ENCODE data around the gene RPP38.

Gene RPP38

DNA sequence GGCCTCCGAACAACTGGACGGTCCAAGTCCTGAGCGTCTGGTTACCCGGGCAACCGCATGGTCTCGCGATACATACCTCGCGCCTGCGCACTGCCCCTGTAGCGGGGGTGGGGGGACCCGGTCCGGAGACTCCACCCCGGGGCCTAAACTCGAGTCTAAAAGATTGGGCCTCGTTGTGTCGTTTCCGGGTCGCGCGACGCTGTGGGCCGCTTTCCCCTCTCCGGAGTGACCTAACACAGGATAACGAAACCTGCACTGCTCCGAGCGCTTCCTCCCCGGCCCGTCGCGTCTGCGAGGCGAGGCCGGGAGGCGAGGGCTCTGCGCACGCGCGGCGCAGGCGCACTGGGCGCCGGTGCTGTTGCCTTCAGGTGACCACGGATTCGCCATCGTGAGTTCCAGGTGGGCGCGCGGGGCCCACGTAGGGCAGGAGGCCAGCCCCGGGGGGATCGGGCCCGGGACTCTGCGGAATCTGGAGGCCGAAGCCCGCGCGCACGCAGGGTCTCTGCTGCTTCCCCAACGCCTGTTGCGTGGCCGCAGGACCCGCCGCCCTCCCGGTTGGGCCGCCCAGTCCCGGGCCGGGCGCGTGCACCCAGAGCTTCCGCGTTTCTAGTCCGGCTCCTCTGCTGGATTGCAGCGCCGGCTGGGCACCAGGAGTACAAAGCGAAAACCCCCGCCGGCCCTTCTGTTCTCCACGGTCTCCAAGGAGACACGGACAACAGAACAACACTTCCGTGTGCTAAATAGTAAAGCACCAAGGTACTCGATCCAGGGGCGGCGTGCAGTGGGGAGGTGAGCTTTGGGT, at the start of gene RPP38:
TSS of gene RPP38 (plus strand) at position 345 of the 802 bp plus-strand sequence. CDS start 5,960 bp downstream, outside the sequence.
- peak; percentile 90 to 98 for DNase-seq

GRCh38 chr10:15049533-15049932, 47.6 kb upstream of the RPP38 start:
- no peak for DNase-seq

DNA sequence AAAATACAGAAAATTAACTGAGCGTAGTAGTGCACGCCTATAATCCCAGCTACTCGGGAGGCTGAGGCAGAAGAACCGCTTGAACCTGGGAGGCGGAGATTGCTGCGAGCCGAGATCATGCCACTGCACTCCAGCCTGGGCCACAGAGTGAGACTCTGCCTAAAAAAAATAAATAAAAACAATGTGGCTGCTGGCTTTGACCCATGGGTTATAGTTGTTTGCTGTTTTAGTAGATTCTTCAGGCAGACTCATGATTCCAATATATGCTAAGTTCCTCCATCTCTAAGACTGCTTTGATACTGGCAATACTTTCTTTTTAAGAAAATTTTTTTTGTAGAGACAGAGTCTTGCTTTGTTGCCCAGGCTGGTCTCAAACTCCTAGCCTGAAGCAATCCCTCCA, 45.0 kb upstream of the RPP38 start:
- no peak for DNase-seq

GRCh38 chr10:15053061-15053460, 44.1 kb upstream of the RPP38 start:
- DNase-seq, result no peak

GRCh38 chr10:15058689-15059088, 38.5 kb upstream of the RPP38 start:
- DNase-seq, result no peak

DNA sequence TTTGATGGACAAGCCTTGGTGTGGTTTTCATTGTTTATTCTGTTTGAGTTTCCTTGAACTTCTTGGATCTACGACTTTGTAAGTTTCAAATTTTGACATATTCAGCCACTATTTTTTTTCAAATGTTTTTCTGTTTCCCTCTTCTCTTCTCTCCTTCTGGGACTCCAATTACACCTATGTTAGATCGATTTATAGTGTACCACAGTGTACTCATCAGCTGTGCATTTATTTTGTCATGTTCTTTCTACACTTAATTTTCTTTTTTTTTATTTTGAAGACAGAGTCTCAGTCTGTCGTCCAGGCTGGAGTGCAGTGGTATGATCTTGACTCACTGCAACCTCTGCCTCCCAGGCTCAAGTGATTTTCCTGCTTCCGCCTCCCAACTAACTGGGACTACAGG, 37.2 kb upstream of the RPP38 start:
- no peak for DNase-seq

DNA sequence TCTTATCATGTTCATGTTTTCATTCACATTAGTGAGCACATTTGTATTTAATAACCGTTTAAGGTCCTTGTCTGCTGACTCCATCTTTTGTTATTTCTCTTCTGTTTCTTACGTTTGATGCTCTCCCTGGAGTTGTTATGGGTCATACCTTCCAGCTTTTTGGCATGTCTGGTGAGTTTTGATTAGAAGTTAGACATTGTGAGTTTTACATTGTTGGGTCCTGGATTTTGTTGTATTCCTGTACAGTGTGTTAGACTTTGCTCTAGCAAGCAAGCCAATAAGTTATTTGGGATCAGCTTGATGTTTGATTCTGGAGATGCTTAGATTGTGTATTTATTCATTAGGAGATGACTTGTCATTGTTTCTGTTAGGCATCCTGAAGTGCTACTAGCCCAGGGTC, 36.5 kb upstream of the RPP38 start:
- DNase-seq, result no peak

GRCh38 chr10:15067154-15067553, 30.0 kb upstream of the RPP38 start:
- no peak for DNase-seq

GRCh38 chr10:15068802-15069201, 28.4 kb upstream of the RPP38 start:
- no peak for DNase-seq

DNA sequence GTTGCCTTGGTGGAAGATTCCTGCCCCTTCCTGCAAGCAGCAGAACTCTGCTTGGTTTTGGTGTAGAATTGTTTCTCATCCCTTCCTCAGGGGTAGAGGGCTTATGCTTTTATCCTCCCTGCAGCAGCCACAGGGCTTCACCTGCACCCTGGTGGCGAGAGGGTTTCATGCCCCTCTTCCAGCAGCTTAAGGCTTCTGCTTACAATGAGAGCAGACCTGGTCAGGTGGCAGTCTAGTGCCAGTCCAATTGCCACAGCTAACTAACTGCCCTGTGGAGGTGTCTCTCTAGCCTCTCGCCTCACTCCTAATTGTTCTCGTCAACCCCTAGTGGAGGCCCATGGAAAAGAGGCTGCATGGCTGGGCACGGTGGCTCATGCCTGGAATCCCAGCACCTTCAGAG, 27.9 kb upstream of the RPP38 start:
- DNase-seq, result no peak

DNA sequence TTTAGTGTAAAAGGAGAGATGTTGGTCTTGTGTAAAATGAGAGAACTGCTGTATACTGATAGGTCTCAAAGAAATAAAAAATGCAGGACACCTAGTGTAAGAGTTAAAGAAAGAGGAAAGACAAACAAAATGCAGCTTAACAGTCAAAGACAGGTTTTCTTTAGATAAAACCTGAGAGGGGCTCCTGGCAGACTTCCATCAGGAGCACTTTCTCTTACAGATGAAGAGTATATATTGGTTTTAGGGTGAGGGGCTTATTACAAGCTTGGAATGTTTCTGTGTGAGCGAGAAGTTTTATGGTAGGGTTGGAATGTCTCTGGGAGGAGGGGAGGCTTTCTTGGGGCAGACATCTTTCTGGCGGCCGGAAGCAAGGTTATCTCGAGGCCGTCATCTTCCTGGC, 24.8 kb upstream of the RPP38 start:
- DNase-seq, result no peak

DNA sequence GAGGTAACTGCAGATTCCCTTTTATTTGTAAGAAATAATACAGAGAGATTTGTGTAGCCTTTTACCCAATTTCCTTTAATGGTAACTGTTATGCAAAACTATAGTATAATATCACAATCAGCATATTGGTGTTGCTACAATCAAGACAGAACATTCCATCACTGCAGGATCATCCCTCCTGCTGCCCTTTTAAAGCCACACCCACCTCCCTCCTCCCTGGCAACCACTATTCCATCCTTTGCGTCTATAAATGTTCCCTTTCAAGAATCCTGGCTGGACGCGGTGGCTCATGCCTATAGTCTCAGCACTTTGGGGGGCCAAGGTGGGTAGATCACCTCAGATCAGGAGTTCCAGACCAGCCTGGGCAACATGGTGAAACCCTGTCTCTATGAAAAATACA, 21.7 kb upstream of the RPP38 start:
- no peak for DNase-seq

DNA sequence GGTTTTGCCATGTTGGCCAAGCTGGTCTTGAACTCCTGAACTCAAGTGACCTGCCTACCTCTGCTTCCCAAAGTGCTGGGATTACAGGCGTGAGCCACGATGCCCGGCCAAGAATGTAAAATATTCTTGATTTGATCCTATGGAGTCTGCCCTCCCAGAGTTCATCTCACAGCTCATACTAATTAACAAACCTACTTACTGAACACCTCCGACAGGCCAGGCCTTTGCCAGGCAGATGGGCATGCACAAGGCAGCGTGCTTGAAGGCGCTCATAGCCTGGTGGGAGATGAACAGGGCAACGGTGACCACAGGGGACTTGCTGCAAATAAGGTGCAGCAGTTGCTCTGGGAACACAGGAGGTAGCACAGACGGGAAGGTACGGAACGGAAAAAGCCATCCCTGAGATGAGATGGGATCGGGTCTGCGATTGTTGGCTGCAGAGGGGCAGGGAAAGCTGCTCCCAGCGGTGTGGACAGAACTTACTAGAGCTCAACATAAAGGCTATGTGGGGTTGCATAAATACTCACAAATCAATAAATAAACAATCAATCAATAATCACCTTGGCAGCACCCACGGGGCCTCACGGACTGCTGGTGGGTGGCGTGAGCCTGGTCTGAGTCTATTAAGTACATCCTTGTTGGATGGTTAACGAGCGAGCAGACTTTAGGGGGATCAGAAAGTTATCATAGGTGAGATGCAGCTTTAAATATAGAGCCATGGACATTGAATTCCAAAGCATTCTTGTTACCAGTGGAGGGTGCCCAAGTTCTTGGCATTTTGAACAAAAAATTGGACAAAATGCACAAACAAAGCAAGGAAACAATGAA, 13.3 kb upstream of the RPP38 start:
- DNase-seq, result no peak

DNA sequence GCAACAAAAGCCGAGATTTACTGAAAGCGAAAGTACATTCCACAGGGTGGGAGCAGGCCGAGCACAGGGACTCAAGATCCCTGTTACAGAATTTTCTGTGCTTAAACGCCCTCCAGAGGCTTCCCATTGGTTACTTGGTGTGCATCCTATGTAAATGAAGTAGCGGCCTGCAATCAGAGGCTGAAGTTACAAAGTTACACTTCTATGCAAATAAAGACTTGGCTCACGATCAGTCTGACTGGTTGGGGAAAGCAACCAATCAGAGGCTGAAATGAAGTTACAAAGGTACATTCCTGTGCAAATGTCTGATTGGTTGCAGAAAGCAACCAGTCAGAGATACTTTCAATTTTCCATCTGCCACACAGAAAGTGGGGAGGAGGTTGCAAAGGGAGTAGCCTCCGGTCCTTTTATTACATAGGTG, 12.6 kb upstream of the RPP38 start:
- DNase-seq, result no peak

- DNase-seq, result peak; percentile 89 to 93
Observed at GRCh38 chr10:15088428-15089261, 8.5 kb upstream of the RPP38 start, which contains the start of gene ACBD7. Gene ACBD7 (minus strand): TSS chr10:15088776. CDS start chr10:15088728, 48 bp downstream.

GRCh38 chr10:15091418-15091817, 5.7 kb upstream of the RPP38 start:
- DNase-seq, result no peak

DNA sequence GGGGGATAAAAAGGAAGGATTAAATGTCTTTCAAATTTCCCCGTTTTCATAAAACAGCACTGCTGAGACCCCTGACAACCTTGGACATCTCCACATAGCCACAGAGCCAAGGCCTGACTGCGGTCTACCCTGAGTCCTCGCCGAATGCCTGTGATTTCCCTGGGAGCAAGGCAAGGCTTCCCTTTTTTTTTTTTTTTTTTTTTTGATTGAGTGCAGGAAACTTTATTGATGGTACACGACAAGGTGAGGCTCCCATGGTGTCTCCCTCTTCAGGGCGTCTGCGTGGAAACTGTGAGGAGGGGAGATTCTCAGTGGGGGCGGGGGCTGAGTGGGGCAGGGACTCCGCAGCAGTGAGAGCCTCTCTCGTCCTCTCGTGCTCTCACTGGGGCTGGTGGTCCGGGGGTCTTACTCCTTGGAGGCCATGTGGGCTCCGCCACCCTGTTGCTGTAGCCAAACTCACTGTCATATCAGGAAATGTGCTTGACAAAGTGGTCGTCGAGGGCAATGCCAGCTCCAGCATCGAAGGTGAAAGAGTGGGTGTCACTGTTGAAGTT, 4.2 kb upstream of the RPP38 start:
- DNase-seq, result no peak

GRCh38 chr10:15096661-15097010, 519 bp upstream of the RPP38 start:
- DNase-seq, result peak in 1 of 2 experiments; percentile 88

- no peak for DNase-seq
Observed at GRCh38 chr10:15099886-15100285, 2.7 kb downstream of the RPP38 start.

- no peak for DNase-seq
Observed at GRCh38 chr10:15103513-15103912, 6.4 kb downstream of the RPP38 start.

DNA sequence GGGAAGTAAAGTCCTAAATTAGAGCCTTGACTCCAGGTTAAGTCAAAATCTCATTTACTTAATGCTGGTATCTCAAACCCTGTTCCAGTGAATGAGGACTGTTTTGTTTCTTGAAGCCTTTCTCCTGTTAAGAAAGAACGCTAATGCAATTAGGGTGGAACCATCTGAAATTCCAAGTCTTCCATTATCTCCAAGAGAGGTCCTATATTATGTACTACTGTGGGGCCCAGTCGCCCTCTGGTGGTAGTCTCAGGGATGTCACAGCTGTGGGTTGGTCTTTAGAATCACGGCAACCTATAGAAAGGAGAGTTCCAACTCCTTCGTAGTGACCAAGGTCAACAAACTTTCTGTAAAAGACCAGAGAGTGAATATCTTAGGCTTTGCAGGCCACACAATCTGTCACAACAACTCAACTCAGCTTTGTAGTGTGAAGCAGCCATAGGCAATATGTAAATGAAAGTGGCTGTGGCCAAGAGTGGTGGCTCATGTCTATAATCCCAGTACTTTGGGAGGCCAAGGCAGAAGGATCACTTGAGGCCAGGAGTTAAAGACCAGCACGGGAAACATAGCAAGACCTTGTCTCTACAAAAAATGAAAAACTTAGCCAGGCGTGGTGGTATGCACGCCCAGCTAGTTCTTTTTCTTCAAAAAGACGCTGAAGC, 9.3 kb downstream of the RPP38 start:
- DNase-seq, result peak; percentile 78 to 89

DNA sequence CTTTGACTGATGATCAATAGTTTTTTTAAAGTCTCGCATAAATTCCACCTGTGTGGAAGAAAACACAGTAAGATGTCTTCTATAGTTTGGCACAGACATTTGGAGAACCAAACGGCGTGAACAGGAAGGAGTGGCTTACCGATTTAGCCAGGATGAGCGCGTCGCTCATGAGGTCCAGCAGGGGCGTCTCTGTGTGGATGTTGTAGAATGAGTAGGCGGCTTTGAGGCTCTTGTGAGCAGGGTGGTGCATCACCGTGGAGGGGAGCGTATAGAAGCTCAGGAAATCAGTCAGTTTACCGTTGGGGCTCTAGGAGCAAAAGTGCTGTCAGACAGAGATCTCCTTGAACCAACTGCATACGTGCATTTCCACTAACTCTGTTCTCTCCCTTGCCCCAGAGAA, 15.5 kb downstream of the RPP38 start:
- DNase-seq, result no peak

Data from Kasumi-1 (cell line).